Gastrocnemius medialis (tissue), 4 donors: ENCODE measurements around the gene FEZF2.

ENCODE experiments used
- CTCF ChIP-seq, 5 experiments: fragments of 450-650 bp in 3 of 5; fragments of 200-600 bp in 2 of 5; sonication (generic) in 2 of 5; IDR thresholded peaks in 4 of 5; conservative IDR thresholded peaks in 1 of 5; 1 replicate in 4 of 5; 2 replicates in 1 of 5; pipeline ENCODE4 v1.5.1; 2016 to 2019; ENCODE audit warnings: antibody characterized with exemption in 5 of 5, mild to moderate bottlenecking in 3 of 5, moderate library complexity in 3 of 5
- POLR2A ChIP-seq, 2 donors: fragments of 450-650 bp; IDR thresholded peaks; one replicate each; pipeline ENCODE4 v1.6.1; 2017; ENCODE audit warnings: antibody characterized with exemption in 2 of 2, mild to moderate bottlenecking in 2 of 2, moderate library complexity in 2 of 2

- TF ChIP-seq CTCF (IDR thresholded peaks at IDR 0.05 in 4 of 5, conservative IDR thresholded peaks at IDR 0.05 in 1 of 5) = no peak
- TF ChIP-seq POLR2A (IDR thresholded peaks at IDR 0.05) = no peak
These were observed 5.1 kb downstream of the FEZF2 start for GRCh38 chr3:62368290-62368704.
